Spleen (tissue), 7 donors: ENCODE results near the gene GABBR1.

ENCODE experiments used
- POLR2A ChIP-seq, 3 donors: fragments of 450-650 bp; IDR thresholded peaks; one replicate each; pipeline ENCODE4 v1.5.1; 2017; ENCODE audit warnings: antibody characterized with exemption in 3 of 3, mild to moderate bottlenecking in 1 of 3
- POLR2AphosphoS5 ChIP-seq, 3 donors: sonication (generic); formaldehyde crosslinking; IDR thresholded peaks; one replicate each; pipeline ENCODE4 v1.5.1; 2017; ENCODE audit warnings: antibody characterized with exemption in 3 of 3
- TF ChIP-seq, protein P1 (sequence below), 11 experiments: fragments of 200-600 bp in 7 of 11; fragments of 450-650 bp in 4 of 11; sonication (generic) in 4 of 11; IDR thresholded peaks in 8 of 11; conservative IDR thresholded peaks in 3 of 11; 1 replicate in 7 of 11; 2 replicates in 4 of 11; pipeline versions ENCODE4 v1.4.0 to v1.8.0; 2016 to 2021; ENCODE audit warnings: antibody characterized with exemption in 11 of 11, inconsistent platforms in 4 of 11, mild to moderate bottlenecking in 1 of 11
- donor health status: DM: no; HTN: no; CAD: no; lungs with moderate emphysema.
- donor health status: DM: no; HTN: no; CAD: no.
- donor health status: DM: no; HTN: no; CAD: no.

DNA sequence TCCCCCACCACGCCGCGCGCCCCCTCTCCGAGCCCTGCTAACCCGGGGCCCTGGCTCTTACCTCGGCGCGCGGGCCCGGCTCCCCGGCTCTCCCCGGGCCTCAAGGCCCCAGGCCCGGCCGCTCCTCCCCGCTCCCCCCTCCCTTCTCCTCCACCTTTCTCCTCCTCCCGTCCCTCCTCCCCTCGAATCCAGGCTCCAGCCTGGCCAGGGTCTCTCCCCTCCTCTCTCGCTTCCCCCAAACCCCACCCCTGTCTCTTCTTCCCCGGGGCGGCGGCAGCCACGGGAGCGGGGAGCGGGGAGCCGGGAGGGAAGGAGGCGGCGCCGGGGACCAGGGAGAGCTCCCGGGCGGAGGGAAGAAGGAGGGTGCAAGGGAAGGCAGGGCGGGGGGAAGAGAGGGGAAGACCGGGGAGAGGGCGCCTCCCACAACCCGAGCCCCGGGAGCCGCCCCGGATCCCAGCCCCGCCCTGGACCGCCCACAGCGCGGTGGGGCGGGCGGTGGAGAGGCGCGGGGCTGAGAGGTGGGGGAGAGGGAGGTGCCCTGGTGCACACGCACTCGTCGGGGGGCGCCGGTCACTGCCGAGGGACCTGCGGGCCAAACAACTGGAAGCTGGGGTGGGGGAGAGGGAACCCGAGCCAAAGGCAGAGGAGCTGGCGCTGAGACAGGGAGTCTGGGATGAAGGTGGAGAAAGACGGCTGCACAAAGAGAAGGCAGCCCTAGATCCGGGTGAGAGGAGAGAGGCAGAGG is at the start of gene GABBR1:
- TF ChIP-seq, protein P1, sequence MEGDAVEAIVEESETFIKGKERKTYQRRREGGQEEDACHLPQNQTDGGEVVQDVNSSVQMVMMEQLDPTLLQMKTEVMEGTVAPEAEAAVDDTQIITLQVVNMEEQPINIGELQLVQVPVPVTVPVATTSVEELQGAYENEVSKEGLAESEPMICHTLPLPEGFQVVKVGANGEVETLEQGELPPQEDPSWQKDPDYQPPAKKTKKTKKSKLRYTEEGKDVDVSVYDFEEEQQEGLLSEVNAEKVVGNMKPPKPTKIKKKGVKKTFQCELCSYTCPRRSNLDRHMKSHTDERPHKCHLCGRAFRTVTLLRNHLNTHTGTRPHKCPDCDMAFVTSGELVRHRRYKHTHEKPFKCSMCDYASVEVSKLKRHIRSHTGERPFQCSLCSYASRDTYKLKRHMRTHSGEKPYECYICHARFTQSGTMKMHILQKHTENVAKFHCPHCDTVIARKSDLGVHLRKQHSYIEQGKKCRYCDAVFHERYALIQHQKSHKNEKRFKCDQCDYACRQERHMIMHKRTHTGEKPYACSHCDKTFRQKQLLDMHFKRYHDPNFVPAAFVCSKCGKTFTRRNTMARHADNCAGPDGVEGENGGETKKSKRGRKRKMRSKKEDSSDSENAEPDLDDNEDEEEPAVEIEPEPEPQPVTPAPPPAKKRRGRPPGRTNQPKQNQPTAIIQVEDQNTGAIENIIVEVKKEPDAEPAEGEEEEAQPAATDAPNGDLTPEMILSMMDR (IDR thresholded peaks at IDR 0.05 in 8 of 11, conservative IDR thresholded peaks at IDR 0.05 in 3 of 11), result no peak
- TF ChIP-seq POLR2A (IDR thresholded peaks at IDR 0.05), result peak in 2 of 3 donors; percentile 26 to 46
- peak; percentile 90 to 91 (median 90) for TF ChIP-seq POLR2AphosphoS5 (IDR thresholded peaks at IDR 0.05)
